Transverse colon (tissue), 4 donors: ENCODE data around the gene MAPKAP1.

Experiments
- CTCF ChIP-seq, 5 experiments: fragments of 200-600 bp in 3 of 5; fragments of 450-650 bp in 2 of 5; sonication (generic) in 3 of 5; IDR thresholded peaks; 1 replicate in 2 of 5; 2 replicates in 3 of 5; pipeline ENCODE4 v1.5.1; 2016 to 2017; ENCODE audit warnings: antibody characterized with exemption in 5 of 5, inconsistent platforms in 3 of 5, mild to moderate bottlenecking in 2 of 5, moderate library complexity in 1 of 5
- EP300 ChIP-seq: sonication (generic); formaldehyde crosslinking; IDR thresholded peaks from one replicate; pipeline ENCODE4 v1.6.1; 2017; ENCODE audit warnings: antibody characterized with exemption, low read depth
- POLR2A ChIP-seq: fragments of 450-650 bp; IDR thresholded peaks from one replicate; pipeline ENCODE4 v1.6.1; 2016; ENCODE audit warnings: antibody characterized with exemption, mild to moderate bottlenecking, moderate library complexity
- POLR2AphosphoS5 ChIP-seq, 3 donors: sonication (generic); formaldehyde crosslinking; IDR thresholded peaks; one replicate each; pipeline ENCODE4 v1.6.1; 2016; ENCODE audit warnings: antibody characterized with exemption in 3 of 3

DNA sequence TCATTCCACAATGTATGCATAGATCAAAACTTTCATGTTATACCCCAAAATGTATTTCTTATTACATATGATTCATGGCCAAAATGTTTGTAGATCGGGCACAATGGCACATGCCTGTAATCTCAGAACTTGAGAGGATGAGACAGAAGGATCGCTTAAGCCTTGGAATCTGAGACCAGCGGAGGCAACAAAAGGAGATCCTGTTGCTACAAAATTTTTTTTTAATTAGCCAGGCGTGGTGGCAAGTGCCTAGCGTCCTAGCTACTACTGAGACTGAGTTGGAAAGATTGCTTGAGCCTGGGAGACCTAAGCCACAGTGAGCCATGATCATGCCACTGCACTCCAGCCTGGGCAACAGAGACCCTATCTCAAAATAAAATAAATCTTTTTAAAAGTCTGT is 89.9 kb downstream of the MAPKAP1 start:
- TF ChIP-seq CTCF (IDR thresholded peaks at IDR 0.05) = no peak
- TF ChIP-seq EP300 = no peak
- TF ChIP-seq POLR2A = no peak
- no peak for TF ChIP-seq POLR2AphosphoS5 (IDR thresholded peaks at IDR 0.05)
